Suprapubic skin (tissue), 4 donors: ENCODE measurements around the gene KDM2B. TPM values are rescaled to one million over a fixed set of nuclear protein-coding genes. Genes with fewer than 3 reads are reported as not detected.

Experiments
- DNase-seq, 2 donors: peaks; one replicate each; pipeline ENCODE4 v3.0.0-alpha.2; 2019; ENCODE audit warnings: low spot score in 2 of 2
- H3K27ac ChIP-seq: fragments of 200-600 bp; sonication (generic); one replicate; pipeline ENCODE4 v1.5.1; 2019
- H3K27me3 ChIP-seq: fragments of 200-600 bp; sonication (generic); one replicate; pipeline ENCODE4 v1.5.1; 2019
- H3K36me3 ChIP-seq: fragments of 200-600 bp; sonication (generic); one replicate; pipeline ENCODE4 v1.5.1; 2019
- H3K4me1 ChIP-seq: fragments of 200-600 bp; sonication (generic); one replicate; pipeline ENCODE4 v1.5.1; 2019
- H3K4me3 ChIP-seq: fragments of 200-600 bp; sonication (generic); one replicate; pipeline ENCODE4 v1.5.1; 2019; ENCODE audit warnings: mild to moderate bottlenecking
- H3K9me3 ChIP-seq: fragments of 200-600 bp; sonication (generic); one replicate; pipeline ENCODE4 v1.5.1; 2019
- EP300 ChIP-seq: sonication (generic); formaldehyde crosslinking; IDR thresholded peaks from one replicate; pipeline ENCODE4 v1.6.1; 2017; ENCODE audit warnings: antibody characterized with exemption
- POLR2A ChIP-seq, 2 donors: fragments of 450-650 bp; IDR thresholded peaks; one replicate each; pipeline ENCODE4 v1.6.1; 2017; ENCODE audit warnings: antibody characterized with exemption in 2 of 2, mild to moderate bottlenecking in 2 of 2, moderate library complexity in 2 of 2
- POLR2AphosphoS5 ChIP-seq, 3 donors: sonication (generic); formaldehyde crosslinking; IDR thresholded peaks; one replicate each; pipeline ENCODE4 v1.6.1; 2017; ENCODE audit warnings: antibody characterized with exemption in 3 of 3
- WGBS: methylation state at CpG from one replicate; pipeline ENCODE4 v1.1.5; 2018; 5-methylcytosine and 5-hydroxymethylcytosine counted together
- total RNA-seq, 4 donors: library from RNA; depleted of rRNA; stranded (reverse); fragments of >200 nt; gene quantifications; one replicate each; pipeline ENCODE4 v1.1.0, GENCODE V29; 2016
- TF ChIP-seq, protein P1 (sequence below), 2 donors: fragments of 200-600 bp in 1 of 2; fragments of 450-650 bp in 1 of 2; sonication (generic) in 1 of 2; IDR thresholded peaks; one replicate each; pipeline ENCODE4 v1.5.1; 2016 to 2019; ENCODE audit warnings: antibody characterized with exemption in 2 of 2, mild to moderate bottlenecking in 1 of 2, moderate library complexity in 1 of 2

The KDM2B gene
- total RNA-seq, 4 donors from 2014 or later: 47.8 to 53.7 (median 50.4) TPM

DNA sequence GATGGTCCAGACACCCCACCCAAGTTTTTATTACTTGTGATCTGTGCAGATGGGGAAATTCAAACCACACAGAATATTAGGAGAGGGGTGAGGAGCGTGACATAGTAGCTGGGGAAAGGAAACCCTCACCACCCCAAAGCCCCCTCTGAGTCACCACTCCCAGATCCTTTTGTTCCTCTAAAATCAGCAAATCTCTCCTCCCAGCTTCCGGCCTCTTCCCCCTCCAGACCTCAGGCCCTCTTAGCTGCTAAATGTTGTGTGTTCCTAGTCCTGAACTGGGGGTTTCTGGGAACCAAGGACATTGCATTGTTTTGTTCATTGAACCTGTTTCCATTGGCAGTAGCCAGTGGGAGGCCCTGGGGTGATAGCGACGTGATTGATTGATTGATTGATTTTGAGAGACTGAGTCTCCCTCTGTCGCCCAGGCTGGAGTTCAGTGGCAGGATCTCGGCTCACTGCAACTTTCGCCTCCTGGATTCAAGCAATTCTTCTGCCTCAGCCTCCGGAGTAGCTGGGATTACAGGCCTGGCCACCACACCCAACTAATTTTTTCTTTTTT, 39.6 kb upstream of the KDM2B start:
- WGBS: 85% methylated on average over 7 of the region's 8 CpGs
- Histone ChIP-seq H3K27ac (no peak overlapping the region), H3K4me3 (no peak overlapping the region)

DNA sequence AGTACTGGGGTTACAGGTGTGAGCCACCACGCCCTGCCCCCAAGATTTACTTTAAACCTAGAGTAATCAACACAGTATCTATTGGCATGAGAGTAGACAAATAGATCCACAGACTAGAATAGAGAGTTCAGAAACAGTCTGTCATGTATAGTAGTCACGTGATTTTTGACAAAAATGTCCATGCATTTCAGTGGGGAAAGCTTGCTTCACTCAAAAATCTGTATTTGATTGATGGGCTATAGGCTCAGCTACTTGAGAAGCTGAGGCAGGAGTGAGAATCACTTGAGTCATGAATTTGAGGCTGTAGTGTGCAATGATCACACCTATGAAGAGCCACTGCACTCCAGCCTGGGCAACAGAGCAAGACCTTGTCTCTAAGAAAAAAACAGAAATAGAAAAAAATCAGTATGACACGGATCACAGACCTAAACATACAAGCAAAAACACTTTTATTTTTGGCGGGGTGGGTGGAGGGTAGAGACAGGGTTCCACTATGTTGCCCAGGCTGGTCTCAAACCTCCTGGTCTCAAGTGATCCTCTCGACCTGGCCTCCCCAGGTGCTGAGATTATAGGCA, 37.9 kb upstream of the KDM2B start:
- no peak for DNase-seq
- H3K9me3 ChIP-seq: no peaks in the 10 kb centered on the region
- H3K4me3 ChIP-seq: no peak overlapping the region
- no peaks in the 10 kb centered on the region for H3K4me1 ChIP-seq
- no peak overlapping the region for H3K27ac ChIP-seq
- H3K36me3 ChIP-seq: no peaks in the 10 kb centered on the region
- 86% methylated on average over 5 of the region's 5 CpGs for WGBS
- no peaks in the 10 kb centered on the region for H3K27me3 ChIP-seq
- no peak for TF ChIP-seq POLR2AphosphoS5 (IDR thresholded peaks at IDR 0.05)
- TF ChIP-seq, protein P1, sequence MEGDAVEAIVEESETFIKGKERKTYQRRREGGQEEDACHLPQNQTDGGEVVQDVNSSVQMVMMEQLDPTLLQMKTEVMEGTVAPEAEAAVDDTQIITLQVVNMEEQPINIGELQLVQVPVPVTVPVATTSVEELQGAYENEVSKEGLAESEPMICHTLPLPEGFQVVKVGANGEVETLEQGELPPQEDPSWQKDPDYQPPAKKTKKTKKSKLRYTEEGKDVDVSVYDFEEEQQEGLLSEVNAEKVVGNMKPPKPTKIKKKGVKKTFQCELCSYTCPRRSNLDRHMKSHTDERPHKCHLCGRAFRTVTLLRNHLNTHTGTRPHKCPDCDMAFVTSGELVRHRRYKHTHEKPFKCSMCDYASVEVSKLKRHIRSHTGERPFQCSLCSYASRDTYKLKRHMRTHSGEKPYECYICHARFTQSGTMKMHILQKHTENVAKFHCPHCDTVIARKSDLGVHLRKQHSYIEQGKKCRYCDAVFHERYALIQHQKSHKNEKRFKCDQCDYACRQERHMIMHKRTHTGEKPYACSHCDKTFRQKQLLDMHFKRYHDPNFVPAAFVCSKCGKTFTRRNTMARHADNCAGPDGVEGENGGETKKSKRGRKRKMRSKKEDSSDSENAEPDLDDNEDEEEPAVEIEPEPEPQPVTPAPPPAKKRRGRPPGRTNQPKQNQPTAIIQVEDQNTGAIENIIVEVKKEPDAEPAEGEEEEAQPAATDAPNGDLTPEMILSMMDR (IDR thresholded peaks at IDR 0.05): no peak
- no peak for TF ChIP-seq EP300
- TF ChIP-seq POLR2A (IDR thresholded peaks at IDR 0.05): no peak

More for the DNA sequence above, 39.6 kb upstream of the KDM2B start:
- peaks cover 6% of the 10 kb centered on the region for H3K4me1 ChIP-seq
- no peak for TF ChIP-seq EP300
- no peak for TF ChIP-seq POLR2AphosphoS5 (IDR thresholded peaks at IDR 0.05)
- TF ChIP-seq, protein P1 (IDR thresholded peaks at IDR 0.05): no peak
- no peak for TF ChIP-seq POLR2A (IDR thresholded peaks at IDR 0.05)
- H3K36me3 ChIP-seq: no peaks in the 10 kb centered on the region
- H3K9me3 ChIP-seq: no peaks in the 10 kb centered on the region
- H3K27me3 ChIP-seq: no peaks in the 10 kb centered on the region
- DNase-seq: no peak

DNA sequence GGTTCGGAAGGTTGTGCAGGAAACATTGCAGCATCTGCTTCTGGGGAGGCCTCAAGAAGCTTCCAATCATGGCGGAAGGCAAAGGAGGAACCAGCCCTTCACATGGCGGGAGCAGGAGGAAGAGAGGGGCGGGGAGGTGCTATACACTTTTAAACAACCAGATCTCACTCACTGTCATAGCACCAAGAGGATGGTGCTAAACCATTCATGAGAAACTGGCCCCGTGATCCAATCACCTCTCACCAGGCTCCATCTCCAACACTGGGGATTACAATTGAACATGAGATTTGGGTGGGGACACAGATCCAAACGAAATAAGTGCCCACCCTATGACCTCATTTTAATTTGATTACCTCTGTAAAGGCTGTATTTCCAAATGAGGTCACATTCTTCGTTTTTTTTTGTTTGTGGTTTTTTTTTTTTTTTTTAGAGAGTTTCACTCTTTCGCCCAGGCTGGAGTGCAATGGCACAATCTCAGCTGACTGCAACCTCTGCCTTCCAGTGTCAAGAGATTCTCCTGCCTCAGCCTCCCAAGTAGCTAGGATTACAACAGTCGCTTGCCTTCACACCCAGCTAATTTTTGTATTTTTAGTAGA, 34.1 kb upstream of the KDM2B start:
- H3K9me3 ChIP-seq: no peaks in the 10 kb centered on the region
- WGBS: 74% methylated on average over 9 of the region's 9 CpGs
- H3K27me3 ChIP-seq: no peaks in the 10 kb centered on the region
- DNase-seq: no peak
- TF ChIP-seq POLR2AphosphoS5 (IDR thresholded peaks at IDR 0.05): no peak
- H3K4me3 ChIP-seq: no peak overlapping the region
- H3K27ac ChIP-seq: no peak overlapping the region
- no peaks in the 10 kb centered on the region for H3K36me3 ChIP-seq
- H3K4me1 ChIP-seq: peaks cover 12% of the 10 kb centered on the region

DNA sequence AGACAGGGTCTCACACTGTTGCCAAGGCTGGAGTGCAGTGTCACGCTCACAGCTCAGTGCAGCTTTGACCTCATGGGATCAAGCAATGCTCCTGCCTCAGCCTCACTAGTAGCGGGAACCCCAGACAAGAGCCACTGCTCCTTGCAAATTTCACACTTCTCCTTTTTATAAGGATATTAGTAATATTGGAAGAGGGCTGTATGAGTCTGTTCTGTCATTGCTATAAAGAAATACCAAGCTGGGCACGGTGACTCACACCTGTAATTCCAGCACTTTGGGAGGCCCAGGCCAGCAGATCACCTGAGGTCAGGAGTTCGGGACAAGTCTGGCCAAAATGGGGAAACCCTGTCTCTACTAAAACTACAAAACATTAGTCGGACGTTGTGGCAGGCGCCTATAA, 32.6 kb upstream of the KDM2B start:
- TF ChIP-seq, protein P1 (IDR thresholded peaks at IDR 0.05): no peak
- TF ChIP-seq EP300 (no peak), POLR2A (IDR thresholded peaks at IDR 0.05) (no peak), POLR2AphosphoS5 (IDR thresholded peaks at IDR 0.05) (no peak)
- Histone ChIP-seq H3K4me3 (no peak overlapping the region), H3K36me3 (no peaks in the 10 kb centered on the region), H3K27me3 (no peaks in the 10 kb centered on the region), H3K9me3 (no peaks in the 10 kb centered on the region), H3K4me1 (peaks cover 12% of the 10 kb centered on the region), H3K27ac (no peak overlapping the region)
- DNase-seq: no peak
- 96% methylated on average over 7 of the region's 7 CpGs for WGBS

DNA sequence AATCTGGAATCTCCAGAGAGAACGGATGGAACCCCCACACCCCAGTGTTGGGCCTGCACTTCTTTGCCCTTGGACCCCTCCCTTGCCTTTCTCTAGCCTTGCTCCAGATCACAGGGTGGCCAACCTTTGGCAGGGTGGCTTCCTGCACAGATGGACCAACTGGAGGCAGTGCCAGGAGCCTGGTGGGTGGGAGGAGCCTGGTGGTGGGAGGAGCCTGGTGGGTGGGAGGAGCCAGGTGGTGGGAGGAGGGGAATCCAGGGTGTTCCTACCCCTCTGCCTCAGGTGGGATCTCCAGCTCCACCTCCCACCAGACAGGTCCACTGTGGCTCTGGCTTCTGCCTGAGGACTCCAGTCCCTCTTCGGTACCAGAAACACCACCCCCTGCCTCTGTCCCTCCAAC, 30.5 kb upstream of the KDM2B start:
- Histone ChIP-seq H3K27me3 (no peaks in the 10 kb centered on the region), H3K4me3 (no peak overlapping the region), H3K4me1 (peaks cover 12% of the 10 kb centered on the region), H3K36me3 (no peaks in the 10 kb centered on the region), H3K9me3 (no peaks in the 10 kb centered on the region), H3K27ac (no peak overlapping the region)
- TF ChIP-seq POLR2A (IDR thresholded peaks at IDR 0.05): no peak
- TF ChIP-seq EP300: no peak
- TF ChIP-seq POLR2AphosphoS5 (IDR thresholded peaks at IDR 0.05): no peak
- TF ChIP-seq, protein P1 (IDR thresholded peaks at IDR 0.05): no peak
- no peak for DNase-seq
- 100% methylated on average over 1 of the region's 2 CpGs for WGBS
